ENCODE results near the gene PDHX.
A peak's percentile ranks its signal among the peaks of the same experiment; 100 is the strongest.
"Not testable (repeated sequence)": the region's sequence is repeated elsewhere in the genome, so short reads cannot be mapped to it uniquely, and the experiment has no call there.

PDHX gene

DNA sequence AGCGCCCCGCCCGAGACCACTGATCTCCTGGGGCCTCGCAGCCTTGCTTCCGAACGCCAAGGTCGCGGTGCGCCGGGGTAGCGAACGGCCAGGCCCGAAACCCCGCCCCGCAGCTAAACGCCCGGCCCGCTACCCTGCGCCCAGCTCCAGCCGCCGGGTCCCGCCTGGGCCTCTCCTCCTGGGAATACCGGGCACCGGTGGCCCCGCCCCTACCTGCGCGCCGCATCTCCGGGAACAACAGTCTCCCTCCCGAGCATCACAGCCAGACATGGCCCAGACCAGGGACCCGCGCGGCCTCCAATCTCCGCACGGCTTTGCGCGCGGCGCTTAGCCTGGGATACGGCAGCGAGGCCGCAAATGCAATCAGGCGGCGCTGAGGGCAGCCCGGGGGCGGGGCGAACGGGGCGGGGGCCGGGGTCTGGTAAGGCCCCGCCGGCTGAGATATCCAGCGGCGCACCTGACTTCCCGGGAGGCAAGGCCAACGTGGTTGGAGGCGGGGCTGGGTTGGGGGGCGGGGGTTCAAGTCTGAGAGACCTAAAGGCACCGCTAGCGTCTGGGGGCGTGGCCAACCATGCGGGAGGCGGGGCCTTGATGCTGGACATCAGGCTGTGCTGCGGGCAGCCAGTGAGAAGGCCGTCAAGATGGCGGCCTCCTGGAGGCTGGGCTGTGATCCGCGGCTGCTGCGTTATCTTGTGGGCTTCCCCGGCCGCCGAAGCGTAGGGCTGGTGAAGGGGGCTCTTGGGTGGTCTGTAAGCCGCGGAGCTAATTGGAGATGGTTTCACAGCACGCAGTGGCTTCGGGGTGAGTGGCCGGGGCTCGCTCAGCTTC is at the start of gene PDHX, which contains the start of gene APIP:
Gene PDHX, plus strand, starts transcription at position 604 of the 828 bp plus-strand sequence. Its CDS starts 38 bp downstream, at position 642.
Gene APIP, minus strand, starts transcription at position 365 of the 828 bp plus-strand sequence. Its CDS starts 95 bp downstream, at position 270.
- DNase-seq: peak; percentile 97

DNA sequence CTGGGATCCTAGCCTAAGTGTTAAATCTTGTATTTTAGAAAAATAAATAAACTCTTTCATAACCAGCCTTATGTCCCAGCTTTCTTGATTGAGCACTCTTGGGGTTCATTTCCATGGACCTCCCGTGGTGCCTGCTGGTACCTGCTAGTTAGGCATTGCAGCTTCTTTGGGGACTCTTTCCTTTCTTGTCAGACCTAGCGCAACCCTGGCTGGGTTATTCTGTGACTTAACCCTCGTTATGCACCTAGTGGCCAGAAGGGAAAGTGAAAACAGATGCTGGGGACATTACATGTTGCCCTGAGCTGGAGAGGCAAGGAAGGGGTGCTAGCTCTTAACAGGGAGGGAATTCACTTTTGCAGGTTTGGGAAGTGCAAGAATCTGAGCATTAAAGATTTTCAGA is 47.0 kb upstream of the PDHX start:
- peak; percentile 10 for DNase-seq

GRCh38 chr11:34870548-34871196 is 45.7 kb upstream of the PDHX start:
- DNase-seq: no peak

- no peak for DNase-seq
Measured at GRCh38 chr11:34874202-34874601, 42.2 kb upstream of the PDHX start.

- DNase-seq: no peak
Measured at GRCh38 chr11:34877375-34877975, 38.9 kb upstream of the PDHX start.

DNA sequence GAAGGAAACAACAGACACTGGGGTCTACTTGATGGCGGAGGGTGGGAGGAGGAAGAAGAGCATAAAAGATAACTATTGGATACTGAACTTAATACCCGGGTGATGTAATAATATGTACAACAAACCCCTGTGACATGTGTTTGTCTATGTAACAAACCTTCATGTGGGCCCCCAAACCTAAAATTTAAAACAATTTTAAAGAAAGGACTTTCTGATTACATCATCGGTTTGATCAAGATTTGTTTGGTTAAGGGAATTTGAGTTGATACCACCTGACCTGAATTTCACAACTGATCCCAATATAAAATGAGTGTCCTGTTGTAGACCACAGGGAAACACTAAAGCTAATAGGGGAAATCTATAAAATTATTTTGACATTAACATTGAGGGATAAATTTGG is 34.5 kb upstream of the PDHX start:
- DNase-seq: no peak

- DNase-seq: no peak
Measured at GRCh38 chr11:34886609-34887008, 29.8 kb upstream of the PDHX start.

- DNase-seq: no peak
Measured at GRCh38 chr11:34887260-34887659, 29.2 kb upstream of the PDHX start.

DNA sequence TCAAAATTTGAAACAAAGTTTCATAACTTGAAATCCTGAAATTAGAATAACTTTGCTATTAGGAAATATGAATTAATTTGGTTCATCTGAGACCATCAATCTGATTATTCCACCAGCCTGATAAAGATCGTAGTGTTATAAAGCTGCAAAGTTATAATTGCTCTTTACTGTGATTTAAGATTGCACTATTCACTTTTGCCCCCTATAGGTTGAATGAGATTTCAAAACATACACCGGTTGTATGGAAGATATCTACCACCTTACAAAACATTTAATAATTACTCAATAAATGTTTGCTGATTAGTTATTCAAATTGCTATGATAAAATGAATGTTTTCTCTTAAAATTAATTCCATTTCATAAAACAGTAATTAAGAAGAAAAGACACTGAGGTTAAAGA is 26.3 kb upstream of the PDHX start:
- DNase-seq: no peak

DNA sequence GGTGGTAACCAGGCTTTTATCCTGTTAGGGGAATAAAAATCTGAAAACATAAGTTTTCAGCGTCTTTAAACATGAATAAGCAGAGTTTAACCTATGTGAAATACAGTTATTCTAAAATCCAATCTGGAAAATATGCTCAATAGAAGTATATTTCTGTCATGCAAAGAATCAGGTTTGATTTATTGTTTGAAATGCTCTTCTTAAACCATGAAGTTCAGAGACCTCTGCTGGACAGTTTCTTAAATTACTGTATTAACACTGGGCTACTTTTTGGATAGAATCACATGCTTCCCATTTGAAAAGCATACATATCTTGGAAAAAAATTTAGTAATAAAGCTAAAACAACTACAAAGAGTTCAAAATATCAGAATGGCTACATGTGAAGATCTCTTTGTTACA is 25.6 kb upstream of the PDHX start:
- peak; percentile 59 for DNase-seq

- DNase-seq: no peak
Measured at GRCh38 chr11:34891611-34892010, 24.8 kb upstream of the PDHX start.

DNA sequence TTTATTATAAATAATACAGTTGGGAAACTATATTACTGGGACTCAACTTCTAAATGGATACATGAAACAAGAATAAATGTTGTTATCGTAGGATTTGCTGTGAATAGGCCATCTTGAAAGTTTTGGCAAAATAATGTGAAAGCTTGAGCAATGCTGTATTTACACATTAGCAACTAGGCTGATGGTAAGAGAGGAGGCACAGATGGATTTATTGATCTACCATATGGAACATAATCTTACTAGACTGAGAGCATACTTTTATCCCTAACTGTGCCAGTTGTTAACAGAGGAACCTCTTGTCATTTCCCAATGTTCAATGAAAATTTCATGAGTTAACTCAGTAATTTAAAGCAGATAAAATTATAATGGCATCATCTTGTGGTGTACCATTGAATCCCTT is 23.0 kb upstream of the PDHX start:
- no peak for DNase-seq

- not testable (repeated sequence) for DNase-seq
Measured at GRCh38 chr11:34896191-34896590, 20.2 kb upstream of the PDHX start.

DNA sequence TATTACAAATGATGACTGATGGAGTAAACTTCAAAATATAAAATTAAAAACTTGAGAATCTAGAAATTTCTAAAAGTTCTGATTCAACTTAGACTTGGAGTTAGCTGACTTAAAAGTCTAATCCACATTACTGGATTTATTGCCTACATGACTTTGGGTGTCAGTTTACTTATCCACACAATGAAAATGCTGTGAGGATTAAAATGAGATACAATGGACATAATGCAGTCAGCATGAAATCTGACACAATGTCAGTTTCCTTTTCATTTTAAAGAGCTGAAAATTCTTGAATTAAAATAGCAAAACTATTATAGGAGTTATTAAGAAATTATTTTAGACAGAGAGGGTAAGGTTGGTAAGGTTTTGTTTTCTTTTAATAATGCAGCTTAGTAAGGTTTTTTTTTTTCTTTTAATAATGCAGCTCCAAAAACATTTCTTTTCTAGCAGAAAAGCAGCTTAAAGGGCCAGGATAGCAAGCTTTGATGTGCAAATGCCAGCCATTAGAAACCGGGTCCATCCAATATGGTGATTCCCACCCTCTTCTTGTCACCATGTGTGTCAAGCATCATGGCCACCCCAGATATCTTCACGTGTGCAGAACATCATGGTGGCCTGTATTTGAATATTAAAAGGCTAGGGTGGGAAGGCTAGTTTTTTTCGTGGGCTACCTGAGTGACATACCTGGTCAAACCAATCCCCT is 19.1 kb upstream of the PDHX start:
- no peak for DNase-seq

- no peak for DNase-seq
Measured at GRCh38 chr11:34898474-34898873, 17.9 kb upstream of the PDHX start.

- no peak for DNase-seq
Measured at GRCh38 chr11:34899633-34900016, 16.8 kb upstream of the PDHX start.

GRCh38 chr11:34904421-34904955 is 11.9 kb upstream of the PDHX start:
- DNase-seq: no peak

DNA sequence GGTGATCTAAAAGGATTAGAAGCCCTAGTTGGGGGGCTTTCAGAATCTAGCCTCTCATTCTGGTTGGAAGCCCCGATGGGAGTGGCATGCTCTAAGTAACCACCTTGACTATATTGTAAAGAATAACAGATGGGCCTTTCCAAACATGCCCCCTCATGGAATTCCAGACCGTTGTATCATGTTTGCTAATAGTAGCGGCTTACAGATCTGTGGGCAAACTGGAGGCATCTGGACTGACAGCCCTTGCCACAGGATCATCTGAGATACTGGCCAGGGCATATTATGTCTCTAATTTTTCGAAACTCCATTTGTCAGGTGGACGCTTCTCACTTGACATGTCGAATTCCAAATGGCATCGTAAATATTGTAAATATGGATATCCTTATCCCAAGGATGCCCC is 10.8 kb upstream of the PDHX start:
- DNase-seq: no peak

GRCh38 chr11:34907934-34908593 is 8.4 kb upstream of the PDHX start:
- DNase-seq: no peak

DNA sequence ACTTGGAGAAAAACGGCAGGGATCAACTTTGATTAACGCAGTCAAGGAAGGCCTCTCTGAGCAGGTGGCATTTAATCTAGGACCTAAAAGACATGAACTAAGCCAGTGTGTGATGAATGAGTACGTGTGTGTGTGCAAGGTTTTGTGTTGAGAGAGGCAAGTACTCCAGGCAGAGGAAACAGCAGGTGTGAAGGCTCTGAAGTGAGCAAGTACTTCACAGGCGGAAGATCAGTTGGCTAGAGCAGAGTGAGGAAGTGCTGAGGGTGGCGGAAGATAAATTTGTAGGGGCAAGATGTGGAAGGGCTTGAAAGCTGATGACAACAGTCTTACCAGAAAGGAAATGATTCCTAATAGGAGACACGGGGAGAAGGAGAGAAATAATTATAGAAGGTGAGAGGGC is 7.0 kb upstream of the PDHX start:
- DNase-seq: no peak

DNA sequence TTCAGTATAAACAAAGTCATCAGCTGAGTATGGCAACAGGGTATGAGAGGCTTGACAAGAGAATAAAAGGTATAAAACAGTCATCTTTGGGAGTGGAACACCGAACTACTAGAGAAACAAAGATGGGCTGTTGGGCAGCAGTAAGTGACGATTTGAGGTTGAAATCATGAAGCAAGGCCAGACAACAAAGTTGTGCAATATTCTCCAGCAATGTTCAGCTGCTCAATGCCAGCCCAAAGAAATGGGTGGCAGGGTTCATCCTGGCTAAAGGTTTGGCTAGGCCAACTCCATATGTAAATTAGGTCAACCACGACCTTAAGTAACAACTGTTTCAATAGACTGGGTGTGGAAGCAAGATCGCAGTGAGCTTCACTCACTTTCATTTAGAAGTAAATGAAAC is 6.5 kb upstream of the PDHX start:
- no peak for DNase-seq

DNA sequence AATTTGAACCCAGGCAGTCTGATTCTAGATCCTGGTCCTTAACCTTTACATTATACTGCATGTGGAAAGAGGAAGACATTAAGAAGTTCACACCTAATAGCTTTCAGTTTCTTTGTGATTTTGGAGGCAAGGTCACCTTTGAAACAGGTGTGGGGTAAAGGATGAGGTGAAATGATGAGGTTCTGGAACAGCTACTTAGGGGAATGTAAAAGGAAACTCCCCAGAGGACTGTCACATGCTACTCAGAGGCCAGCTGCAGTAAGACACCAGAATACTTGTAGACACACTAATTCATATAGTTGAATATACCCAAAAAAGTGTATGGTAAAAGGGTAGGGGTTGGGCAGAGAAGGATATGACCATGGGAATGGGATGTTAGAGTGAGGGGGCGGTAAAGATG is 5.6 kb upstream of the PDHX start:
- DNase-seq: no peak

- DNase-seq: no peak
Measured at GRCh38 chr11:34911676-34912075, 4.7 kb upstream of the PDHX start.

Measured in hematopoietic multipotent progenitor cell treated with erythropoietin and hydrocortisone succinate and interleukin-3 and kit ligand, for 8 days (in vitro differentiated cells).